Loucy (cell line): Measurements from ENCODE around the gene VAV2.

Experiments
- H2AFZ ChIP-seq: fragments of 200-600 bp; sonication (generic); 2 replicates; pipeline ENCODE4 v1.6.0; 2016; ENCODE audit warnings: antibody characterized with exemption, mild to moderate bottlenecking, low read length, moderate library complexity
- H3F3A ChIP-seq: fragments of 200-600 bp; 2 replicates; pipeline ENCODE4 v1.6.0; 2016; ENCODE audit warnings: antibody characterized with exemption, low read depth, mild to moderate bottlenecking
- H3K27me3 ChIP-seq: fragments of 200-600 bp; sonication (generic); 2 replicates; pipeline ENCODE4 v1.6.1; 2014; ENCODE audit warnings: low read length, mild to moderate bottlenecking; ENCODE audit not compliant: insufficient read depth, poor library complexity, severe bottlenecking
- H3K36me3 ChIP-seq: fragments of 200-600 bp; sonication (generic); 2 replicates; pipeline ENCODE4 v1.6.1; 2016; ENCODE audit warnings: low read length; ENCODE audit not compliant: insufficient read depth
- H3K4me1 ChIP-seq: fragments of 200-600 bp; sonication (generic); 2 replicates; pipeline ENCODE4 v1.5.1; 2014; ENCODE audit warnings: low read length, mild to moderate bottlenecking; ENCODE audit not compliant: insufficient read depth, poor library complexity, severe bottlenecking
- H3K4me2 ChIP-seq: fragments of 200-600 bp; sonication (generic); 2 replicates; pipeline ENCODE4 v1.6.0; 2014; ENCODE audit warnings: antibody characterized with exemption, low read length, low read depth, mild to moderate bottlenecking; ENCODE audit not compliant: poor library complexity, severe bottlenecking
- H3K4me3 ChIP-seq: fragments of 200-600 bp; sonication (generic); 2 replicates; pipeline ENCODE4 v1.5.1; 2014; ENCODE audit warnings: low read length, mild to moderate bottlenecking, mixed read lengths; ENCODE audit not compliant: poor library complexity, severe bottlenecking
- H3K79me2 ChIP-seq: fragments of 200-600 bp; sonication (generic); 2 replicates; pipeline ENCODE4 v1.6.1; 2014; ENCODE audit warnings: low read length; ENCODE audit not compliant: insufficient read depth
- H3K9ac ChIP-seq: fragments of 200-600 bp; sonication (generic); 2 replicates; pipeline ENCODE4 v1.6.0; 2014; ENCODE audit warnings: mild to moderate bottlenecking, low read depth, low read length, moderate library complexity; ENCODE audit not compliant: poor library complexity, severe bottlenecking
- H3K9me2 ChIP-seq: fragments of 200-600 bp; sonication (generic); replicated peaks from 2 replicates; pipeline ENCODE4 v1.6.1; 2016; ENCODE audit warnings: low read depth, low read length, mixed read lengths
- H3K9me3 ChIP-seq: fragments of 200-600 bp; sonication (generic); 2 replicates; pipeline ENCODE4 v1.6.1; 2014; ENCODE audit warnings: mild to moderate bottlenecking, antibody characterized with exemption, low read length, low read depth; ENCODE audit not compliant: insufficient read depth
- H4K20me1 ChIP-seq: fragments of 200-600 bp; sonication (generic); 2 replicates; pipeline ENCODE4 v1.6.0; 2014; ENCODE audit warnings: antibody characterized with exemption, low read length, mild to moderate bottlenecking; ENCODE audit not compliant: insufficient read depth, poor library complexity, severe bottlenecking
- CTCF ChIP-seq: fragments of 200-600 bp; sonication (generic); conservative IDR thresholded peaks from 2 replicates; pipeline ENCODE4 v1.5.1; 2014; ENCODE audit warnings: mild to moderate bottlenecking, antibody characterized with exemption, low read length
- EZH2phosphoT487 ChIP-seq: fragments of 200-600 bp; IDR thresholded peaks from 2 replicates; pipeline ENCODE4 v1.6.1; 2018; ENCODE audit warnings: antibody characterized with exemption, mild to moderate bottlenecking, moderate library complexity, borderline replicate concordance

The VAV2 gene

GRCh38 chr9:133772581-133772980, 219.5 kb downstream of the VAV2 start:
- H3K36me3 ChIP-seq, result peaks cover 24% of the 10 kb centered on the region; the same call in 1 of the 2 replicates
- H3K9me3 ChIP-seq, result no peaks in the 10 kb centered on the region
- H3K4me2 ChIP-seq, result no peak overlapping the region
- H3K9me2 ChIP-seq, result no peaks in the 10 kb centered on the region
- no peaks in the 10 kb centered on the region for H3F3A ChIP-seq
- H3K4me1 ChIP-seq, result no peaks in the 10 kb centered on the region
- H3K4me3 ChIP-seq, result no peak overlapping the region
- no peak overlapping the region for H2AFZ ChIP-seq
- no peak overlapping the region for H3K9ac ChIP-seq
- H3K27me3 ChIP-seq, result no peaks in the 10 kb centered on the region
- no peaks in the 10 kb centered on the region for H4K20me1 ChIP-seq
- no peaks in the 10 kb centered on the region for H3K79me2 ChIP-seq
- no peak for TF ChIP-seq EZH2phosphoT487
- TF ChIP-seq CTCF, result no peak

- no peaks in the 10 kb centered on the region for H3K79me2 ChIP-seq
- no peaks in the 10 kb centered on the region for H3K27me3 ChIP-seq
- no peak overlapping the region for H3K9ac ChIP-seq
- H3F3A ChIP-seq, result no peaks in the 10 kb centered on the region
- no peaks in the 10 kb centered on the region for H3K4me1 ChIP-seq
- H2AFZ ChIP-seq, result no peak overlapping the region
- H3K9me2 ChIP-seq, result no peaks in the 10 kb centered on the region
- TF ChIP-seq CTCF (no peak), EZH2phosphoT487 (no peak)
- no peaks in the 10 kb centered on the region for H4K20me1 ChIP-seq
- H3K4me2 ChIP-seq, result no peak overlapping the region
- H3K4me3 ChIP-seq, result no peak overlapping the region
- H3K36me3 ChIP-seq, result peaks cover 25% of the 10 kb centered on the region; the same call in 1 of the 2 replicates
- H3K9me3 ChIP-seq, result 0 out of 2 replicates have a peak, but pooled peaks cover 5% of the 10 kb centered on the region
Measured at GRCh38 chr9:133771486-133772482, 220.3 kb downstream of the VAV2 start.

- H3K4me3 ChIP-seq, result no peak overlapping the region
- TF ChIP-seq CTCF, result no peak
- no peak for TF ChIP-seq EZH2phosphoT487
- peaks cover 27% of the 10 kb centered on the region; the same call in 1 of the 2 replicates for H3K36me3 ChIP-seq
- H3K4me2 ChIP-seq, result no peak overlapping the region
- no peak overlapping the region for H2AFZ ChIP-seq
- no peak overlapping the region for H3K9ac ChIP-seq
- H3K27me3 ChIP-seq, result no peaks in the 10 kb centered on the region
- H3K9me3 ChIP-seq, result 0 out of 2 replicates have a peak, but pooled peaks cover 6% of the 10 kb centered on the region
- no peaks in the 10 kb centered on the region for H3K9me2 ChIP-seq
- H3K79me2 ChIP-seq, result no peaks in the 10 kb centered on the region
- no peaks in the 10 kb centered on the region for H4K20me1 ChIP-seq
- H3F3A ChIP-seq, result no peaks in the 10 kb centered on the region
- H3K4me1 ChIP-seq, result no peaks in the 10 kb centered on the region
Measured at GRCh38 chr9:133770076-133770777, 221.9 kb downstream of the VAV2 start.
